Chondrocyte (in vitro differentiated cells): Measurements from ENCODE around the gene SYT17. TPM values are rescaled to one million over a fixed set of nuclear protein-coding genes. Genes with fewer than 3 reads are reported as not detected.

ENCODE experiments used
- DNase-seq: peaks from one replicate; pipeline ENCODE4 v3.0.0; 2021; ENCODE audit warnings: mixed read lengths, low spot score
- H3K27ac Mint-ChIP-seq: one replicate; pipeline ENCODE4 v1.8.0; 2021; ENCODE audit warnings: mild to moderate bottlenecking, moderate library complexity, mixed read lengths; ENCODE audit not compliant: unreplicated experiment
- H3K27me3 Mint-ChIP-seq: 2 replicates; pipeline ENCODE4 v1.8.0; 2021; ENCODE audit warnings: low read depth, mixed read lengths
- H3K36me3 Mint-ChIP-seq: 2 replicates; pipeline ENCODE4 v1.8.0; 2021; ENCODE audit warnings: low read depth, mixed read lengths
- H3K4me1 Mint-ChIP-seq: 2 replicates; pipeline ENCODE4 v1.8.0; 2021; ENCODE audit warnings: low read depth, mild to moderate bottlenecking, mixed read lengths
- H3K4me3 Mint-ChIP-seq: one replicate; pipeline ENCODE4 v1.8.0; 2021; ENCODE audit warnings: mild to moderate bottlenecking, moderate library complexity, mixed read lengths; ENCODE audit not compliant: unreplicated experiment
- H3K9me3 Mint-ChIP-seq: 2 replicates; pipeline ENCODE4 v1.8.0; 2021; ENCODE audit warnings: low read depth, mixed read lengths
- CTCF ChIP-seq: fragments of 200-600 bp; sonication (generic); IDR thresholded peaks from 2 replicates; pipeline ENCODE4 v1.5.0; 2021; ENCODE audit warnings: antibody characterized with exemption, mild to moderate bottlenecking, moderate library complexity
- total RNA-seq: library from RNA; stranded (reverse); gene quantifications from 3 replicates; pipeline ENCODE4 v1.2.1, GENCODE V29; 2021

SYT17 gene
- total RNA-seq, 1 donor from 2014 or later: 0.97 TPM

GRCh38 chr16:19287241-19287640, 119.2 kb downstream of the SYT17 start:
- Mint-ChIP-seq H3K9me3 (no peaks in the 10 kb centered on the region), H3K27ac (no peak overlapping the region), H3K4me1 (peaks cover 3% of the 10 kb centered on the region), H3K36me3 (no peaks in the 10 kb centered on the region), H3K27me3 (peaks cover 4% of the 10 kb centered on the region), H3K4me3 (no peak overlapping the region)
- no peak for TF ChIP-seq CTCF
- DNase-seq: no peak

- Mint-ChIP-seq H3K4me3 (no peak overlapping the region), H3K27me3 (peaks cover 15% of the 10 kb centered on the region), H3K36me3 (no peaks in the 10 kb centered on the region), H3K27ac (no peak overlapping the region), H3K9me3 (no peaks in the 10 kb centered on the region), H3K4me1 (peaks cover 3% of the 10 kb centered on the region)
- TF ChIP-seq CTCF: no peak
- no peak for DNase-seq
Measured at GRCh38 chr16:19288872-19289799, 121.1 kb downstream of the SYT17 start.

- H3K4me3 Mint-ChIP-seq: no peak overlapping the region
- peaks cover 17% of the 10 kb centered on the region for H3K27me3 Mint-ChIP-seq
- no peak for TF ChIP-seq CTCF
- H3K4me1 Mint-ChIP-seq: no peaks in the 10 kb centered on the region
- no peaks in the 10 kb centered on the region for H3K36me3 Mint-ChIP-seq
- no peak overlapping the region for H3K27ac Mint-ChIP-seq
- no peak for DNase-seq
- H3K9me3 Mint-ChIP-seq: no peaks in the 10 kb centered on the region
Measured at GRCh38 chr16:19289811-19290485, 121.9 kb downstream of the SYT17 start.

- no peak for TF ChIP-seq CTCF
- Mint-ChIP-seq H3K4me3 (no peak overlapping the region), H3K4me1 (no peaks in the 10 kb centered on the region)
Measured at GRCh38 chr16:19290860-19291259, 122.8 kb downstream of the SYT17 start.

GRCh38 chr16:19291475-19291874, 123.4 kb downstream of the SYT17 start:
- no peak for DNase-seq
- Mint-ChIP-seq H3K4me3 (no peak overlapping the region), H3K27me3 (peaks cover 17% of the 10 kb centered on the region), H3K27ac (no peak overlapping the region), H3K36me3 (no peaks in the 10 kb centered on the region), H3K4me1 (no peaks in the 10 kb centered on the region), H3K9me3 (no peaks in the 10 kb centered on the region)
- TF ChIP-seq CTCF: no peak

More at GRCh38 chr16:19290860-19291259, 122.8 kb downstream of the SYT17 start:
- Mint-ChIP-seq H3K27ac (no peak overlapping the region), H3K27me3 (peaks cover 17% of the 10 kb centered on the region), H3K9me3 (no peaks in the 10 kb centered on the region), H3K36me3 (no peaks in the 10 kb centered on the region)
- DNase-seq: no peak
